GM13976 (cell line): ENCODE data around the gene NUP50.

Experiments
- DNase-seq: peaks from one replicate; pipeline ENCODE4 v3.0.0; 2012; ENCODE audit warnings: low spot score
- in situ Hi-C: fragments of 300-500 bp; cut with MboI; formaldehyde crosslinking; loops from one replicate; pipeline ENCODE4 v1.12.0; 2022; ENCODE audit warnings: low sequenced_read_pairs, mixed read lengths, inconsistent platforms; ENCODE audit not compliant: unreplicated experiment
- TF ChIP-seq, protein P1 (sequence below): IDR thresholded peaks from 2 replicates; pipeline ENCODE4 v1.5.1; 2012; ENCODE audit warnings: borderline replicate concordance, mild to moderate bottlenecking; ENCODE audit not compliant: insufficient read depth; ENCODE audit errors: extremely low read depth, missing control alignments, control extremely low read depth

NUP50 gene

DNA sequence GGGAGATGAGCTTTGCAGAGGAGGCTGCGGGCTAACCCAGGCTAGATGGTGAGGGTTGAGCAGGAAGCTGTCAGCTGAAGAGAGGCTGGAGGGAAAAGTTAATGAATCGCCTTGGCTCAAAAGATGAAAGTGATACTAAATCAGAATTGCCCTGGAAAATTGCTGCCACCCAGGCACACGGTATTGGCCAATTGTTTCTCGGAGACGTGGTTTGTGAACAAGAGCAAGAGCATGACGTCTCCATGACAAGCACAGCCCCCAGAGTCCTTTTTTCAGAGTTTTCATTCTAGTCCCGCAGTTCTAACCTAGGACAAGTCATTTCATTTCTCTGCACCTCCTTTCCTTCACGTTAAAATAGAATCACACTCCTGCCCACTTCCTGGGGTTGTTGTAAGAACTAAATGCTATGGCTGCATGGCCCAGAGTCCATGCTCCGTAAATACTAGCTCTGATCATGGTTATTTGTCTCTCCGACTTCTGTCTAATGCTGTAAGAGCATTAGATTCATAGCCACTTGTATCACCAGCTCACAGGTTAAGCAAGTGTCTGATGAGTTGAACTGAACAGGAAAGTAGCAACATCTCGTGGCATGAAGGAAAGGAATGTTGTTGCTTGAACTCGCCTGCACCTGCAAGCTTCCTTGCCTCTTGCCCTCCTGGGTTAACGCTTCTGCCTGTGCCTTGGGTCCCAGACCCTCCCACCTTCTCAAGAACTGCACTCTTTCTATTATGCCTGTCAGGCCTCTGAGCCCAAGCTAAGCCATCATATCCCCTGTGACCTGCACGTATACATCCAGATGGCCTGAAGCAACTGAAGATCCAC, 33.8 kb upstream of the NUP50 start:
- DNase-seq = peak; percentile 43
- TF ChIP-seq, protein P1, sequence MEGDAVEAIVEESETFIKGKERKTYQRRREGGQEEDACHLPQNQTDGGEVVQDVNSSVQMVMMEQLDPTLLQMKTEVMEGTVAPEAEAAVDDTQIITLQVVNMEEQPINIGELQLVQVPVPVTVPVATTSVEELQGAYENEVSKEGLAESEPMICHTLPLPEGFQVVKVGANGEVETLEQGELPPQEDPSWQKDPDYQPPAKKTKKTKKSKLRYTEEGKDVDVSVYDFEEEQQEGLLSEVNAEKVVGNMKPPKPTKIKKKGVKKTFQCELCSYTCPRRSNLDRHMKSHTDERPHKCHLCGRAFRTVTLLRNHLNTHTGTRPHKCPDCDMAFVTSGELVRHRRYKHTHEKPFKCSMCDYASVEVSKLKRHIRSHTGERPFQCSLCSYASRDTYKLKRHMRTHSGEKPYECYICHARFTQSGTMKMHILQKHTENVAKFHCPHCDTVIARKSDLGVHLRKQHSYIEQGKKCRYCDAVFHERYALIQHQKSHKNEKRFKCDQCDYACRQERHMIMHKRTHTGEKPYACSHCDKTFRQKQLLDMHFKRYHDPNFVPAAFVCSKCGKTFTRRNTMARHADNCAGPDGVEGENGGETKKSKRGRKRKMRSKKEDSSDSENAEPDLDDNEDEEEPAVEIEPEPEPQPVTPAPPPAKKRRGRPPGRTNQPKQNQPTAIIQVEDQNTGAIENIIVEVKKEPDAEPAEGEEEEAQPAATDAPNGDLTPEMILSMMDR = no peak
- in situ Hi-C loops = no loop called here

DNA sequence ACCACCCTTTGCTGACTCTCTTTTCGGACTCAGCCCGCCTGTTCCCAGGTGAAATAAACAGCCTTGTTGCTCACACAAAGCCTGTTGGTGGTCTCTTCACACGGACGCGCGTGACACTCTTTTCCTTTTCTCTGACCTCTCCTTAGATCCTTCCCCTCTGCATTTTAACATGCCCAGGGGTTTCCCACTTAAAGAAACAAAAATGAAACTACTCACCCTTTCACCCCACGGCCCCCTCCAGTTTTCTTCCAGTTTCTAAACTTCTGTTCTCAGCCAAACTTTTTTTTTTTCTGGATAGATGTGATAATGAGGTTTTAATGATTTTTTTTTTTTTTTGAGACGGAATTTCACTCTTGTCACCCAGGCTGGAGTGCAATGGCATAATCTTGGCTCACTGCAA, 32.8 kb upstream of the NUP50 start:
- in situ Hi-C loops = no loop called here
- TF ChIP-seq, protein P1 = no peak

DNA sequence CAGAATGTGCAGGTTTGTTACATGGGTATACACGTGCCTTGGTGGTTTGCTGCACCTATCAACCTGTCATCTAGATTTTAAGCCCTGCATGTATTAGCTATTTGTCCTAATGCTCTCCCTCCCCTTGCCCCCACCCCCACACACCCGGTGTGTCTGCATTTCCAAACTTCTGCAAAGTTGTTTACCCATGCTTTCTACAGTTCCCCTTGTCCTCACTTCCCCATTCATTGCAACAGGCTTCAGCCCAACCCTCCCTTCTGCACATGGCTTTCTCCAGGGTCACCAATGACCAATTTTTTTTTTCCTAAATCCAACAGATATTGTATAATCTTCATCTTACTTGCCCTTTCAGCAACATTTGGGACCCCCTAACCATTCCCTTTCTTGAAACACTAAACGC, 32.0 kb upstream of the NUP50 start:
- TF ChIP-seq, protein P1 = no peak
- in situ Hi-C loops = no loop called here
- DNase-seq = no peak

More for the DNA sequence above, 32.8 kb upstream of the NUP50 start:
- DNase-seq = peak; percentile 37

DNA sequence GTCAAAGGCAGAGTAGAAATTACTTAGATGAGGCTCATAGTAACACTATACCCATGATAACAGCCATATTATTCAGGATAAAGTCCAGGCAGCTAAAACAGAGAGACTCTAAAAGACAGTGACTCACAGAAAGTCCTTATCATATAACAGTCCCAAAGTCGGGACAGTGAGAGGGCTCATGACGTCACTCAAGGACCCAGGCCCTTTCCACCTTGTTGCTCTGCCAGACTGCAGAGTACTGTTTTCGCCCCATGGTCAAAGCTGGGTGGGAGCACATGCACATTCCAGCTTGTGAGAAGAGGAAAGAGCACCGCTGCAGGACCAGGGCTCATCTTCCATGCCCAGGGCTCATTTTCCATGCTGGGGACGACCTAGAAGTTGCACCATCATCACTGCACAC, 29.4 kb upstream of the NUP50 start:
- TF ChIP-seq, protein P1 = no peak
- DNase-seq = no peak
- in situ Hi-C loops = no loop called here

DNA sequence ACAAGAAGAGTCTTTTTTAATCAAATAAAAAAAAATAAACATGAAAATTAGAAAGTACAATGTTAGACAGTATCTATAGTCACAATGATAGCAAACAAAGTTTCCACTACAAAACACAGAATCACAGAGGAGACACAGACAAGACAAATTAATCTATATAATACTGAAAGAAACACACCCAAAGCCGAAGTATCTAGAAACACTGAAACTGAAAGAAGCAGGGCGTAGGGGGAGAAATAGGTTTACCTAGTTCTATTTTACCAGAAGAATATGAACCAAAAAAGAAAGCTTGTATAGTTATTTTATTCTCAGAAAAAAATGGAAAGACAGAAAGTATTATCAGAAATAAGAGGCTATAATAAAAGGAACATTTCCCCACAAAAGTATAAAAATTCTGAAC, 27.1 kb upstream of the NUP50 start:
- TF ChIP-seq, protein P1 = no peak
- DNase-seq = peak; percentile 62
- in situ Hi-C loops = no loop called here

DNA sequence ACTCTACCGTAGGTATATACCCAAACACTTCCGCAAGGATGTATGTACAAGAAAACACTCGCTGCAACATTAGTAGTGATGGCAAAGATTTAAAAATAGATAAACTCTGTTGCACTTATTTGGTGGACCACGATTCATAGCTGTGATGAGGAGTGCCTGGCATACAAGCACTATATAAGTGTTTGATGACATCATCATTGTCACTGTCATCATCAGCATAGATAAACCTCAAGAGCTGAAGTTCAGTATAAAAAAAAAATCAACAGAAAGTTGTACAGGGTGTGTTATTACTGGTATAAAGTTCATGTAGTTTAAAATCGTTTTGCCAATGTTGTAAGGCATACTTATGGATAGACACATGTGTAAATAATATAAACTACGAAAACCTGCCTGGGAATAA, 24.0 kb upstream of the NUP50 start:
- TF ChIP-seq, protein P1 = no peak
- DNase-seq = no peak
- in situ Hi-C loops = no loop called here
